ENCODE results near the gene FSTL4. TPM values are rescaled to one million over a fixed set of nuclear protein-coding genes. Genes with fewer than 3 reads are reported as not detected.

The FSTL4 gene
- total RNA-seq, 1 experiment from 2014 or later = not detected

DNA sequence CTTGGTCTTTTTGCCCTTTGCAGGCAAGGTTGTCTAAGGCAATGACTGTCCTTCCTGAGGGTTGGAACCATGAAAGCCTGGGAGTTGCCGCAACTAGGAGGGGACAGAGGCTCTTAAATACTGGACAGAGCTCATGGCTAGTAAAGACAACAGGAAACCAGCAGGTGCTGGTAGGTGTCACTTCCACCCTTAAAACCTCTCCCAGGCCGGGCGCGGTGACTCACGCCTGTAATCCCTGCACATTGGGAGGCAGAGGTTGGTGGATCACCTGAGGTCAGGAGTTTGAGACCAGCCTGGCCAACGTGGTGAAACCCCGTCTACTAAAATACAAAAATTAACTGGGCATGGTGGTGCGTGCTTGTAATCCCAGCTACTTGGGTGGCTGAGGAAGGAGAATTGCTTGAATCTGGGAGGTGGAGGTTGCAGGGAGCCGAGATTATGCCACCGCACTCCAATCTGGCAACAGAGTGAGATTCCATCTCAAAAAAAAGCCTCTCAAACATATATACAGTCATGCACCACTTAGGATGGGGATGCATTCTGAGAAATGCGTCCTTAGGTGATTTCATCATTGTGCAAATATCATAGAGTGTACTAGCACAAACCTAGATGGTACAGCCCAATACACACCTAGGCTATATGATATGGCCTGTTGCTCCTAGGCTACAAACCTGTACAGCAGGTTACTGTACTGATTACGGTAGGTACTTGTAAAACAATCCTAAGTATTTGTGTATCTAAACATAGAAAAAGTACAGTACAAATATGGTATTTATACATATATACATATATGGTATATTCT lies 457.9 kb downstream of the FSTL4 start:
- in situ Hi-C loops (cut with HindIII; ENCODE audit: low pct_unique_long_range_greater_than_20kb, low sequenced_read_pairs) = no loop called here
- no peak for DNase-seq (ENCODE audit: low read depth)

DNA sequence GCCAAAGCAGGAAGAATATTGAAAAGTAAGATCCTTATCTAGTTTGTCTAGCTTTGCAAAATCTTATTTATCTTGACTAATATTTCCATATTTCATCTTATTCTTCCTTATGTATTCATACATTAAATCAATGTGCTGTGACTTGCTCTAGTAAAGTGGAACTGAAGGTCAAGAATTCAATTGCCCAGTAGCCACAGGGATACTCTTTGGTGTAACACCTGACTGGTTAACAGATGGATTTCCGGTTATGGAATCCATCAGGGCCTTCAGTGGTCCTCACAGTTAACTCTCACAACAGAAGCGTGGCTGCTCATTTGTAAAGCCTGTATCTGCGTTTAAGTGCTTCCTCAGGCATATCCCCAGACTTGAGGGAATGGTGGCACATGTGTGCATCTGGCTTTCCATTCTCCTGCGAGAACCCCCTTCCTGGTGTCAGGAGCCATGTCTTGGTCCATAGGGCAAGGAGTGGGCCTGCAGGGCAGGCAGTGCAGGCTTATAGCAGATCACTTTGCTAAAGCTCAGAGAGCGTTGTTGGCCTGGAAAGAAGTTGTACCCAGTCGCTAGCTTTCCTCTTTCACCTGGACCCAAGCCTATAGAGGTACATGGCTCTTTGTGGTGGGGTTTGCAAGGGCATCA lies 461.3 kb downstream of the FSTL4 start:
- in situ Hi-C loops (cut with HindIII; ENCODE audit: low pct_unique_long_range_greater_than_20kb, low sequenced_read_pairs) = no loop called here
- DNase-seq (ENCODE audit: low read depth) = no peak

DNA sequence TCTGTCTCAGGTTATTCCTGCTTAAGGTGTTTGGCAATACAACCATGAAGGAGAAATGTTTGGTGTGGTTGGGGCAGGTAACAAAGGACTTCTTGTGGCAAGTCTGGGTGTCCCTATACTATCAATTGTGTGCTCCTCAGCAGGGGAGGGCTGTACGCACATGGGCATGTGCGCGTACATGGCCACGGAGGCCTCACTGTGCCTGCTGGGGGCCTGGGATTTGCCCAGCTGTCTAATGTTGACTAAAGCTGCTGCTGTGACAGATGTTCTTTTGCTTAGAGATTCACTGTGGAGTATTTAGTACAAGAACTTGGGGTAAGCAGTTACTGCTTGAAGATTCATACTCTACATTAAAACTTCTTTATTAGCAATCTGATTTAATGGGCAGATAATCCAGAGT lies 463.0 kb downstream of the FSTL4 start:
- DNase-seq (ENCODE audit: low read depth) = no peak
- in situ Hi-C loops (cut with HindIII; ENCODE audit: low pct_unique_long_range_greater_than_20kb, low sequenced_read_pairs) = no loop called here

DNA sequence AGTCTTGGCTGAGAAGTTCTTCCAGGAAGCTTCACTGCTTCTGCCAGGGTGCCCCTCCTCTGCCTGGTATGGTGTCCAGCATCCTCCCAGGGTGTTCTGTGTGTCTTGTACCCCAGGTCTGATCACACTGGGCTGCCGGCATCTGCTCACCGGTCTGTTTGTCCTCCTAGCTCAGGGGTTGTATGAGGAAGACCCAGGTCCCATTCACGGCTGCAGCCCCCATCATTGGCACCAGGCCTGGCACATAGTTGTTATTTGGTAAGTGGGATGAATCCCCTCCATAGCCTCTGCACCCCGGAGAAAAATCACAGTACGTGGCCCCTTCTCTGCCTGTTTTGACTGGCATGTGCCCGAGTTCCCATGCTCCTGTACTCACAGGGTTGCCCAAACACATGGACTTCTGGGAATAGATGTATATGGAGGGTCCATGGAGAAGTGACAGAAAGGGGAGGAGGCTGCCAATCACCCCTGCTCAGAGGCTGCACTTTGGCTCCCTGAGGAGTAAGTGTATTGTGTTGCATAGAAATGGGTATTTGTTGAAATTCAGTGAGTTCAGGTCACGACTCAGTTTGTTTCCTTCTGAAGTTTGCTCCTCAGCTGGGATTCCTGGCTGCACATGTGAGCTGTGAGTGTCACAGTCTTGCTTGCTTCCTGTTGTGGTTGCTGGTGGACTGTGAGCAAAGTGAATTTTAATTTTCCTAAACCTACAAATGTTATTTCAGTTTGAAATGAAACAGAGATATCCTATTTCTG lies 464.4 kb downstream of the FSTL4 start:
- in situ Hi-C loops (cut with HindIII; ENCODE audit: low pct_unique_long_range_greater_than_20kb, low sequenced_read_pairs) = no loop called here
- DNase-seq (ENCODE audit: low read depth) = no peak

- in situ Hi-C loops (cut with HindIII; ENCODE audit: low pct_unique_long_range_greater_than_20kb, low sequenced_read_pairs) = no loop called here
- no peak for DNase-seq (ENCODE audit: low read depth)
Measured at GRCh38 chr5:133147411-133147810, 464.9 kb downstream of the FSTL4 start.

Measured in Caki2 (cell line).